ENCODE data around the gene DIPK1B.
A peak's percentile ranks its signal among the peaks of the same experiment; 100 is the strongest.

Gene DIPK1B

DNA sequence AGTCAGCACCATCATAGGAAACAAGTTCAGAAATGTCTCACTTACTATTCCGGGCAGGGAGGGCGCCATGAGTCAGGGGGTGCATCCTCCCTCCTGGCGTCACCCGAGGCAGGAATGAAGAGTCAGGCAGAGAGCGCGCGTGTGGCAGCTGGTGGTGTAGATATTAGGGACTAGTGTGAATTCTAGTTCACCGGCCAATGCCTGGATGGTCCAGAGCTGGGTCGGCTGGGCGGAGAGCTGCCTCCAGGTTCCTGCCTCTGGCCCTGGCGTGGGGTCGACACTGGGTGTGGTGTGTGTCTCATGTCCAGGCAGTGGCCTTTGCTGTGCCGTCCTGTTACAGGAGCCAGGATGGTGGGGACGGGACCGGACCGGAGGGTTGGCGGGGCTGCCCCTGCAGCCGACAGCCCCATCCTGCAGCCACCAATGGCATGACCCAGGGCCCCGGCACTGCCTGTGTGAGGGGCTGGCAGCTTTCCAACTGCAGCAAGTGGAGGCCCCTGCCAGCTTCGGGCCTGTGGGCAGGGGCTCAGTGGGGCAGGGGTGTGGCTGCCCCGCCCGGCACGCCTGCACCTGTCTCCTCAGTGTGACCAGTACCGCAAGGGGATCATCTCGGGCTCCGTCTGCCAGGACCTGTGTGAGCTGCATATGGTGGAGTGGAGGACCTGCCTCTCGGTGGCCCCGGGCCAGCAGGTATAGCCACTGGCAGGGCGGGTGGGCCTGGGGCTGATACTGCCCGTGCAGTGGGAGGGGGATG is 9.1 kb downstream of the DIPK1B start:
- no peak for DNase-seq

DNA sequence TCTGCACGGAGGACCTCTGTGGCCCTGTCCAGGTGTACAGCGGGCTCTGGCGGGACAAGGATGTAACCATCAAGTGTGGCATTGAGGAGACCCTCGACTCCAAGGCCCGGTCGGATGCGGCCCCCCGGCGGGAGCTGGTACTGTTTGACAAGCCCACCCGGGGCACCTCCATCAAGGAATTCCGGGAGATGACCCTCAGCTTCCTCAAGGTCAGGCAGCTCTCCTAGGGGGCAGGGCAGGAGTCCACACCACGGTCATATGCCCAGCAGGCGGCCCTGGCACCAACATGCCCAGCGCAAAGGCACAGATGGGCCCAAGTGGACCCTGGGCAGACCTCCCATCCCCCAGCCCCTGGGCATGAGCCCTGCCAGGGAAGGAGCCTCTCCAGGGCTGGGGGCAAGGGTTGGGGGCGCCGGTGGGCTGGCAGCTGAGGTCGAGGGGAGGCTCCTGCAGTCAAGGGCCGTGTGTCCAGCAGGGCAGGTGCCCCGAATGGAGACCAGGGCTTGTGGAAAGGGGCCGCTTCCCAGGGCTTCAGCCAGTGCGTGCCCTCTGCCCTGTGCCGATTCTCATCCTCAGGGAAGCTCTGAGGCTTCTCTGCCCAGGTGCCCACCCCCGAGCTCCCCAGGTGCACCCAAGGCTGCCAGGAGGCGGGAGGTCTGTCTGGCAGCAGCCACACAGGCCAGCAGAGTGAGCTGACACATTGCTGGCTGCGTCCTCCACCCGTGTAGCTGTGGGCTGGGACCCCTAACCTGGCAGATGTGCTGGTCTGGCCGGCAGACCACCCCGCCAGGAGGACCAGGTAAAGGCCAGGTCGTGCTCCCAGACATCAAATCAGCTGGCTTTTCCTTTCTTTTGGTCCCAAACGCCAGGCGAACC is 10.0 kb downstream of the DIPK1B start:
- no peak for DNase-seq

DNA sequence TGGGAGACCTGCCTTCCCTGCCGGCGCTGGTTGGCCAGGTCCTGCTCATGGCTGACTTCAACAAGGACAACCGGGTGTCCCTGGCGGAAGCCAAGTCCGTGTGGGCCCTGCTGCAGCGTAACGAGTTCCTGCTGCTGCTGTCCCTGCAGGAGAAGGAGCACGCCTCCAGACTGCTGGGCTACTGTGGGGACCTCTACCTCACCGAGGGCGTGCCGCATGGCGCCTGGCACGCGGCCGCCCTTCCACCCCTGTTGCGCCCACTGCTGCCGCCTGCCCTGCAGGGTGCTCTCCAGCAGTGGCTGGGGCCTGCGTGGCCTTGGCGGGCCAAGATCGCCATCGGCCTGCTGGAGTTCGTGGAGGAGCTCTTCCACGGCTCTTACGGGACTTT is 10.6 kb downstream of the DIPK1B start:
- no peak for DNase-seq

DNA sequence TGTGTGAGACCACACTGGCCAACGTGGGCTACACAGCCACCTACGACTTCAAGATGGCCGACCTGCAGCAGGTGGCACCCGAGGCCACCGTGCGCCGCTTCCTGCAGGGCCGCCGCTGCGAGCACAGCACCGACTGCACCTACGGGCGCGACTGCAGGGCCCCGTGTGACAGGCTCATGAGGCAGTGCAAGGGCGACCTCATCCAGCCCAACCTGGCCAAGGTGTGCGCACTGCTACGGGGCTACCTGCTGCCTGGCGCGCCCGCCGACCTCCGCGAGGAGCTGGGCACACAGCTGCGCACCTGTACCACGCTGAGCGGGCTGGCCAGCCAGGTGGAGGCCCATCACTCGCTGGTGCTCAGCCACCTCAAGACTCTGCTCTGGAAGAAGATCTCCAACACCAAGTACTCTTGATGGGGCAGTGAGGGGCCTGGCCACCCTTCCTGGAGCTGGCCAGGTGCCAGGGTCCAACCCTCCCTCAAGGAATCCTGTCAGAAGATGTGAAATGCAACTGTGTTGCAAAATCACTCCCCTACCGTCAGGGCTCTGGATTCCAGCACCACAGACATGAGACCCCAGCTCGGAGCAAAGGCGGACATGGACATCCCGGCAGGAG is 11.1 kb downstream of the DIPK1B start:
- DNase-seq: no peak

DNA sequence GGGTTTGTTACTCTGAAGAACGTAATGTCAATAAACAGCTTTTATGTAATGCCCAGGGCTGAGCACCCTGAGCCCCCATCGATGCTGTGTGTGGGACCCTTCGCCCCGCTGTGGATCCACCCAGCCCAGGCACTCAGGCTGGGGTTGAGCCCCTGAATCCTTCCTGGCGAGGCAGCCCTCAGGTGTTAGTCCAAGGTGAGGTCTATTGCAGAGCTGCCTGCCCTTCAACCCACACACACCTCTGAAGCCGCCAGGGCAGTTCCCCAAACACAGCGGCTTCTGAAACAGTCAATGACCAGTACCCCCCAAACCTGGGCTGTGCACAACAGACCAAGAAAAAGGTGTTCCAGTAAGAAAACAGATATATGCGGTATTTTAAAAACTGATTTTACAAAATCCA is 11.6 kb downstream of the DIPK1B start:
- DNase-seq: no peak

DNA sequence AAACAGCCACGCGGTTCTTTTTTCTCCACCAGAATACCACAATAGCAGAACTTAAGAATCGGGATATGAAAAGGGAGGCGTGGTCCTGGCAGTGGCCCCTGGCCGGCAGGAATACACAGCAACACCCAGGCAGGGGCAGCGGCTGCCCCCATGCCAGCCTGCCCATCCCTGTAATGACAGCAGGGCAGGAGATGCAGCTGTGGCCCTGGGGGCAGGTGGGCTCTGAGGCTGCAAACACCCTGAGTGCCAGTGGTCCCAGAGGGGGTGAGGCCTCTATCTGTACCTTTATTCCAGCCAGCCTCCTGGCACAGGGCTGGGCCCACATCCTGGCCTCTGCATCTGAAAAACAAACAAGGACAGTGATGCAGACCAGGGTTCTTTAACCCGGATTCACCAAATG is 12.4 kb downstream of the DIPK1B start:
- DNase-seq: no peak

DNA sequence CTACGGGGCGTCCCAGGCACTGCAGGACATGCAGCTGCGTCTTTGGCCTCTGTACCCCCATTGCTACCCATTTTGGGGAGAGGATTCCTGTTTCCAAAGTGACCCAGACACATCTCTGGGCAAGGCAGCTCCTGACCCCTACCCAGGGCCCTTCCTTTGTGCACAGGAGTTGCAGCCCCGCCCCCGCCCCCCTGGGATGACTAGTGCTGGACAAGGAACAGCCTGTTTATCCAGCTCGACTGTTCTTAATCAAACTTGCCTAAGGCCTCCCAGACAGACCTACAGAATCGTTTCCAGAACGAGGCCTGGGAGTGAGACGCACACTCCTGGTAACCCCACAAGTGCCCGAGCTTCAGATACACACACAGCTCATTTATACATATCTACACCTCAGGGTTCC is 13.2 kb downstream of the DIPK1B start:
- no peak for DNase-seq

DNA sequence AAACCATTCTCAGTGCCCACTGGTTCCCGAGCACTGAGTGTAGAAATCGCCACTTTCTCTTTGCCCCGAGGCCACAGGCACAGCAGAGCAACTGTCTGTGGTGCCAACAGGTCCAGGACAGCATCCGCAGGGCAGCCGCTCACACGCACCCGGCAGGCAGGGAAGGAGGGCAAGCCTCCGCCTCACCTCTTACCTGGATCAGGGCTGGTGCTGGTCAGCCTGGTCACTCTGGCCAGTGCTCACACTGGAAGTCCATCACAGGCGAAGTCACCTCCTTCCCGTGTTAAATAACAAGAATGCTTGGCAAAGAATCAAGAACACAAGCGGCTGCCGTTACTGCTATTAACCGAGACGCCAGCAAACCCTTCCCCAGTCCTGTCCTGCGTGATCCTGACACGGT is 13.7 kb downstream of the DIPK1B start:
- no peak for DNase-seq

DNA sequence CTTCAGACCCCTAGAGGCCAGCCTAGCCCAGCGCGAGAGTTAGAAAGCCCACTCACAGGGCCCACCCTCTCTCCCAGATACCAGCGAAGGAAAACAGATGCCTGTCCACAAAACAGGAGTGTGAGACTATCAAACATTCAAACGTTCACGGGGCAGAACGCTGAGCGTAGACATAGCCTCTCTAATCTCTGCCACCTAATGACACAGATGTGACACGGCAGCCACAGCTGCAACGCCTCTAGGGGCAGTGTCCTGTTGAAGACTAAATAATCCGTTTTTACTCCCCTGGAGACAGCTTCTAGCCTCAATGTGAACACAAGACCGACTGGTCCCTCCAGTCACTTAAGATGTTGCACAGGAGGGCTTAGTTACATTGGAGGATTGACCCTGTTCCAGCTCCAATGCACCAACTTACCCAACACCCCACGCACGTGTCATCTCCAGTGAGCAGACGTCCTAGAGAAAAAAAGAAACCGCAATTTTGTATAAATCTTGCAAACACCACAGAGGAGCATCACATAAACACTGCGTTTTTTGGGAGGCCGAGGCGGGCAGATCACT is 14.3 kb downstream of the DIPK1B start:
- no peak for DNase-seq

DNA sequence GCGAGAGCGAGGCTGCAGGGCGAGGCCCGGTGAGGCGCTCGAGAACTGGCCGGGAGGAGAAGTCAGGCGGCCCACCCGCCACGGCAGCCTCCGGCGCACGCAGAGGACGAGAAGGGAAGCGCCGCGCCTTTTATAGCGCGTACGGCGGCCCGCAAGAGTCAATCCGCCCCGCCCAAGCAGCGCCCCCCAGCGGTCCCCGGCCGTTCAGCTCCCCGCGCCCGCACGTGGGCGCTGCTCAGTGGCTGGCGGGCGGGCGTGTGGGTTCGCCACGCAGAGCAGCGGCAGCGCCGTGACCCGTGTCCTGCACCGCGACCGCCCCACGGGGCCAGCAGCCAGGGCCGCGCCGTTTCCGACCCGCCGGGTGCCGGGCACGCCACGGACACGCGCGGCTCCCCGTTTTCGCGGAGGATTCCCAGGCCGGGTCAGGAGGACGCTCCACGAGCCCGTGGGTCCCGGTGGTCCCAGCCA is 15.7 kb downstream of the DIPK1B start:
- DNase-seq: peak; percentile 89 to 95 (median 92)

DNA sequence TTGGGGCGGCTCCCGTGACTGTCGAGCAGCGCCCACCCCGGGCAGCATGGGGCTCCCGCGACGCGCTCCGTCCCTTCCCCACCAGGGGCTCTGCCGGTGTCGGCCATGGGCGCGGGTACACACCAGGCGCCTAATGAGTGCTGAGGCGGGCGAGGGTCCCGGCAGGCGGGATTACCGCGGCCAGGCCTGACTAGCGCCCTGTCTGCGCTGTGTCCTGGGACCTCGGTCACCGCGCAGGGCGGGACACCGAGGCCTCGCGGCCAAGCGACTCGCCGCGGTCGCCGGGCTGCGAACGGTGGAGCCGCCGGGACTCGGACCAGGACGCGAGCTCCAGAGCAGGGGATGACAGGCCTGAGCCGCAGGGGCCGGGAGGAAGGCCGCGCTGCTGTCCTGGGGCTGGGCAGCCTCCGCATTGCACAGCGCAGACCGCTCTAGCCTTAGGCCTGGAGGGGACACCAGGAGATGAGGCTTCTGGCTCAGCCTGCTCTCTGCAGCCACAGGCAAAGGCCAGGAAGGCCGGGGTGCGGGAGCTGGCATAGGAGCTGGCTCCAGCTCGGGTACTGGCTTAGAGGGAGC is 16.3 kb downstream of the DIPK1B start:
- DNase-seq: no peak

DNA sequence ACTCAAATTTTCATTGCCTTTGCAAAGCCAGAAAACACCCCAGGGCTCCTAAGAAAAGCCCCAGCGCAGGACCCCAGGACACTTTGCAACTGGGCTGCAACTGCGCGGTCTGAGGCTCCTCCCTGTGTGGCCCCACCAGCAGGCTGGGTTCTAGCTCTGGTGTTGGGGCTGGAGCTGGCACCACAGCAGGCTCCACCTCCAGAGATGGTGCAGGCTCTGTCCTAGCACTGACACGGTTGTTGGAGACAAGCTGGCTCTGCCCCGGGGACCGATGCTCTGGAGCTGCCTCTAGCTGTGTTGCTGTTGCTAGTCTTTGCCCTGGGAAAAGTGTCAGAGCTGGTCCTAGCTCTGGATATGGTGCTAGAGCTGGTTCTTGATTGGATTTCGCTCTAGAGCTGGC is 16.8 kb downstream of the DIPK1B start:
- DNase-seq: no peak

DNA sequence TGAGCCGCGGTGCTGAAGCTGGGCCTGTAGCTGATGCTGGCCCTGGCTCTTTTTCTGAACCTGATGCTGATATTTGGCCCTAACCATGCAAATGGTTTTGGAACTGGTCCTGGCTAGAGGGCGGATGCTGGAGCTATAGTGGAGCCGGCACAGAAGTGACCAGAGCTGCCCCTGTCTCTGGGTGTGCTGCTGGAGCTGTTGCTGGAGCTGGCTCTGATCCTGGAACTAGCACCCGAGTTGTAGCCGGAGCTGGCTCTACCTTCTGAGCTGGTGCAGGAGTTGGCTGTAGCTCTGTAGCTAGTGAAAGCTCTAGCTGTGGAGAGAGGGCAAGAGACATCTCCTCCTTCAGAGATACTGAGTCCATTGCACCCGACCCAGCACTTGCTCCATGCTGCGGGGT is 17.6 kb downstream of the DIPK1B start:
- no peak for DNase-seq

DNA sequence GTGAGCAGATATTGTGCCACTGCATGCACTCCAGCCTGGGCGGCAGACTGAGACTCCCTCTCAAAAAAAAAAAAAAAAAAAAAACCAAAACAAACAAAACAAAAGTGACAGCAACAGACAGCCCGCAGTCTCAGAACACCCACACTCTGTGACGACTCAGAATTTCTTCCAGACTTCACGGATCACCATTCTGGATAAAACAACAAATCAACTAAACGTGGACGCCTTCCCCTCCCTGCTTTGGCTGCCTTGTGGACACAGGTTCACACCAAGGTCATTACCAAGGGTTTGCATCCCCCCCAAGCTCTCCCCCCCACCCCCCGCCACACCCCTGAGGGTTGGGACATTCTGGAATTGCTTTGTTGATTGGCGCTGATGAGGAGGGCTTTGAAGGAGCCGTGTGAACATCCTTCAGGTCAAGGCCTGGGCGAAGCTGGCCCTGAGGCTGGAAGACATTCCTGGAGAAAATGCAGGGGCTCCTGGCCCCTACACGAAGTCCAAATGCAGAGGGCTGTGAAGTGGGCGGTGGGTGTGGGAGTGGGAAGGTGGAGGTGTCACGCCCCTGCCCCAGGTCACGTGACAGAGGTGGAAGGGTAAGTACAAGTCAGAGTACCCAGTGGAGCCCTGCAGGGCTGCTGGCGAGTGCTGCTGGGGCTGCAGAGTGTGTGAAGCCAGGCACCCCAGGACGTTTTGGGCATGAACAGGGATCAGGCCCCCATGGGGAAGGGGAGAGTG is 20.2 kb downstream of the DIPK1B start:
- DNase-seq: no peak

DNA sequence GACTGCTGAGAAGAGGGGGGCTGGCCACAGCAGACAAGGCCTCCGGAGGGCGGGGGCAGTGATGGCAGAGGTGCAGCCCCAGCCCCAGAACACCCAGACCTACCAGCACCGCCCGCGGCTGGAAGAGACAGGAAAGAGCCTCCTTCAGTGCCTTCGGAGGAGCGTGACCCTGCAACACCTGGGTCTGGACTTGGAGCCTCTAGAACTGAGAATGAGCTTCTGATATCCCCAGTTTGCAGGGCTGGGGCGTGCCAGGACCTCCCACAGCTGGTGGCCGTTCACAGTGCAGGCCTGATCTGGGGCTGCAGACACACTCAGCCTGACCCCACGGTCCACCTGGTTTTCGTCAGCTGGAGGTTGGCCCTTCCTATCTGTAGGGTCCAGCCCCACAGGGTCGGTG is 21.2 kb downstream of the DIPK1B start:
- DNase-seq: no peak

DNA sequence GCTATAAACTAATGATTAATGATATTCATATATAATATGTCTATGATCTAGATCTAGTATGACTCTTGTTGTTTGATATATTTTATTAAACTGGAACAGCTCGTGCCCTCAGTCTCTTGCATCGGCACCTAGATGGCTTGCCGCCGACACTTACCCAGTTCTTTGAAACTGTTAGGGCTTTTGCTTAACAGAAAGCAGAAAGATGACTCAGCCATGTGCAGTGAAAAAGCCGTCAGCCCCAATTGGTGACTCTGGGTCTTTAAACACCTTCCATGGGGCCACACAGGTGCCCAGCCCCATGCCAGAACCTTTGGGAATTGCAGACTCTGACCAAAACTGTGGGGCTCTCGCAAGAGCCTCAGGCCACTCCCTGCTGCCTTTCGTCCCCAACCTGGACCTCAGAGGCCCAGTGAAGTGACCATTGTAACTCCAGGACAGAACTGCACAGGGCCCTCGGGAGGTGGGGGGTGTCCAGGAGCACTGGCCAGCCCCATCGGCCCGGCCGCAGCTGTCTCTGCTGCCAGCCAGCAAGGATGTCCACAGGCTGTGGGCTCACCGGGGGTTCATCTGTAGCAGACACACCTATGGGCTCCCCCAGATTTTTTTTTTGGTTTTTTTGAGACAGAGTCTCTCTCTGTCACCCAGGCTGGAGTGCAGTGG is 22.6 kb downstream of the DIPK1B start:
- no peak for DNase-seq

DNA sequence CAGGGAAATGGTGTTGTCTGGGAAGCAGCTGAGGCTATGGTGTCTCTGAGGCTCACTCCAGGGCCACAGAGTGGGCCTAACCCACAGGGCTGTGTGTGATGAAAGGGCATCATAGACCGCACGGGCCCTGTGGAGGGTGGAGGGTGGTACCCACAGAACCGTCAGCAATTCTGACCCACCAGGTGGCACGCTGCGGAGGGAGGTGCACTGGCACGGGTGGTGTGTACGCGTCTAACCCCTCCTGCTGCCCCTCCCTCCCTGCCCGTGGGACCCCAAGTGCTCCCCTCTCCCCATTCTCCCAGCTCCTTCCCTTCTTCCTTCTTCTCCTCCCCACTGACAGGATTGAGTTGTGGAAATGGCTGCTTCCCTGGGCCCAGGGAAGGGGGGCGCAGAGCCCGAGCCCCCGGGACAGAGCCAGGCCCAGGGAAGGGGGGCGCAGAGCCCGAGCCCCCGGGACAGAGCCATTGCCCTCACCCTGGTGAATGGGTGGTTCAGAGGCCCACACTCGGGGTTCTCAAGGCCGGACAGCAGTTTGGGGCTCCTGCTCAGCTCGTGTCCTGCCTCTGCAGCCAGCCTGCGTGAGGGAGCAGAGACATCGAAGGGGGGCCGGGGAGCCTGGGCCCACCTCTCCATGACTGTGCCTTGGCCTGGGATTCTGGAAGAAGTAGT is 23.6 kb downstream of the DIPK1B start:
- no peak for DNase-seq

DNA sequence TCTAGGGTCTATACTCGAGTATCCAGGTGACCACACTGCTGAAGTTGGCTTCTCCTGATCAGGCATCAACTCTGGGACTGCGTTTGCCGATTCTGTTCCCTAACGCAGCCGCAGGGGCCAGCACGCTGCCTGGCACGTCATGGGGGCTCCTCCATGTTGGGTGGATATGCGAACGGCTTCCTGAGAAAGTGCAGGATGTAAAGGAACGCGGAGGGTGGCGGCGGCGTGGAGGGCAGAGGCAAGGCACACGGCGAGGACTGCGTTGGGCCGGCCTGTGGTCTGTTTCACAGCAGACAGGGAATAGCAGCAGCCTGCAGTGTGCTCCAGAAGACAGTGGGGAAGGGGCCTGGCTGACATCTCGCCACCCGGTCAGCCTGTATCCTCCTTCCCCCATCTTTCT is 26.6 kb downstream of the DIPK1B start:
- no peak for DNase-seq

DNA sequence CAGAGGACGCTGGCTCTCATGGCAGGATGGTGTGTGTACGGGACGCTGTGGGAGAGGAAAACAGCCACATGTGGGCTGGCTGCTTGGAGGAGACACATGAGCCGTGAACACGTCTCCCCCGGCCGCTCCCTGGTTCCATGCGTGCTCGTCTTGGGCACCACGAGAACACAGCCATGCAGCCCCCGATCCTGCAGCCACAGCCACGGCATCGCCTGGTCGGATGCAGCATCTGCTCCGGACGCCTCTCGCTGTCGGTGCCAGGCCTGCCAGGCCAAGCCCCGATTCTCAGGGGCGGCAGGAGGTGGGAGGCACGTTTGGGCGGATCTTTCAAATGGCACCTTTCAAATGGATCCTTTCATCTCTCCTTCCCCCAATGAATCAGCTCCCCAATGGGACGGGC is 27.1 kb downstream of the DIPK1B start:
- no peak for DNase-seq

DNA sequence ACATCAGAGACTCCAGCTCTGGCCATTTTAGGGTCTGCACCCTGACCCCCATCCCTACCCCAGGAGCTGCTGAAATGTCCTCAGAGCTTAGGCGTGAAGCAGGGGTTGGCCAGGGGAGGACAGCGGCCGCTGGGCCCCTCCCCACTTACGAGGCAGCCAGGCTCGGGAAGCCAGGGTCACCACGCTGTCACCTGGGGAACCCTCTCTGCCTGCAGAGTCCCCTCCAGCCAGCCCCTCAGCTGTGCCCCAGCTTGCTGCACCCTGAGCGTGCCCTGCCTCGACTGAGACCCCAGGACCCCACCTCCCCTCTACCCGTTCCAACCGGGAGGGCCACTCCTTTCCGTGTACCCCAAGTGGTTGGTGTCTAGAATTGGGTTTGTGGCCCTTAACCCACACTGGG is 27.7 kb downstream of the DIPK1B start:
- DNase-seq: no peak

DNA sequence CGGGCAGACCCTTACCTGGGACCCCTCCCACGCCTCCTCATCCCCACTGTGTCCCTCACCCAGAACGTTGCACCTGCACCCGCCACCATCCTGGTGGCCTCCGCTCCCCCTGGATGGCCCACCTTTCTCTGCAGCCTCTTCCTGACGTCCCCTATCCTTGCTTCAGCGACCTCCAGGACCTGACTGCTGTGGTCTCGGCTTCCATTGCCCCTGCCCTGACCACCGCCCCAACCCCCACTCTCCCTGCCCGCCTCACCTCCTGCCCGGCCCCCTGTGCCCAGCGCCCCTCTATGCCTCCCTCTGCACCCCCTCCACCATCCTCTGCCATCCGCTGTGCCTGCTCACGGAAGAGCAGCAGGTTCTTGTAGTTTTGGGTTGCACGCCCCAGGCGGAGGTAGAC is 28.1 kb downstream of the DIPK1B start:
- DNase-seq: no peak

All from activated CD4-positive, CD25-positive, alpha-beta regulatory T cell (primary cell).